A549 (cell line): ENCODE data around the gene PROX1. TPM values are rescaled to one million over a fixed set of nuclear protein-coding genes. Genes with fewer than 3 reads are reported as not detected.

Source experiments
- ATAC-seq, 2 experiments: fragments of 200-7000 bp in 1 of 2; fragments of >200 bp in 1 of 2; cut with Nextera tagmentation in 1 of 2; cut with Tn5 transposase in 1 of 2; 3 replicates each; pipeline versions ENCODE4 v1.8.0 to v1.9.1; 2018 to 2020; ENCODE audit warnings: mild to moderate bottlenecking in 1 of 2, moderate library complexity in 1 of 2
- CTCF ChIA-PET: fragments of 300-600 bp; sonication (Branson Sonifier 250); formaldehyde crosslinking; extraction: SDS; loops from one replicate; lab custom pipeline; 2021; ENCODE audit warnings: antibody characterized with exemption, inconsistent platforms; lab: Yijun Ruan, JAX
- POLR2A ChIA-PET: fragments of 350-600 bp; formaldehyde crosslinking; extraction: SDS; loops from one replicate; lab custom pipeline; 2021; ENCODE audit warnings: antibody characterized with exemption, inconsistent platforms; lab: Yijun Ruan, JAX
- DNase-seq, 2 experiments: peaks; one replicate each; pipeline versions ENCODE4 v3.0.0 to v3.0.0-alpha.2; 2011 to 2016; ENCODE audit warnings: low read depth in 1 of 2, low spot score in 1 of 2
- FAIRE-seq: peaks from 2 replicates; lab custom pipeline; 2011; peaks lifted over from hg19 to GRCh38; lab: Jason Lieb, UNC
- H3K27ac ChIP-seq, 2 experiments: fragments of >200 bp; sonication (Bioruptor Twin); formaldehyde crosslinking; 3 replicates each; pipeline ENCODE4 v1.5.1; 2016 to 2017
- H3K4me1 ChIP-seq: fragments of >200 bp; sonication (Bioruptor Twin); formaldehyde crosslinking; 3 replicates; pipeline ENCODE4 v1.6.1; 2016
- H3K4me2 ChIP-seq: fragments of >200 bp; sonication (Bioruptor Twin); formaldehyde crosslinking; 3 replicates; pipeline ENCODE4 v1.6.1; 2016
- H3K4me3 ChIP-seq: fragments of >200 bp; sonication (Bioruptor Twin); formaldehyde crosslinking; 3 replicates; pipeline ENCODE4 v1.5.1; 2016
- H3K9me3 ChIP-seq: fragments of >200 bp; sonication (Bioruptor Twin); formaldehyde crosslinking; 3 replicates; pipeline ENCODE4 v1.6.1; 2016
- ATOH8 ChIP-seq: fragments of 250-450 bp; sonication (Bioruptor Pico); IDR thresholded peaks from 2 replicates; pipeline ENCODE4 v1.5.0; 2020; ENCODE audit warnings: low read depth, mild to moderate bottlenecking, moderate library complexity
- CBX8 ChIP-seq: fragments of 200-600 bp; sonication (generic); IDR thresholded peaks from 2 replicates; pipeline ENCODE4 v1.6.1; 2016
- CEBPB ChIP-seq, 2 experiments: fragments of >200 bp in 1 of 2; sonication (Bioruptor Twin) in 1 of 2; formaldehyde crosslinking in 1 of 2; IDR thresholded peaks; 2 replicates each; pipeline ENCODE4 v1.6.1; 2012 to 2016
- CTCF ChIP-seq: fragments of >200 bp; sonication (Bioruptor Twin); formaldehyde crosslinking; IDR thresholded peaks from 3 replicates; pipeline ENCODE4 v1.5.1; 2016
- E2F6 ChIP-seq: IDR thresholded peaks from 2 replicates; pipeline ENCODE4 v1.6.1; 2012; ENCODE audit warnings: low read depth, borderline replicate concordance
- EHF ChIP-seq: fragments of 250-450 bp; sonication (Bioruptor Pico); IDR thresholded peaks from 2 replicates; pipeline ENCODE4 v1.5.0; 2020; ENCODE audit warnings: mild to moderate bottlenecking
- EP300 ChIP-seq, 2 experiments: fragments of >200 bp; sonication (Bioruptor Twin); formaldehyde crosslinking; IDR thresholded peaks; 2 replicates in 1 of 2; 3 replicates in 1 of 2; pipeline ENCODE4 v1.6.1; 2016 to 2017
- ESRRA ChIP-seq: fragments of 150-350 bp; IDR thresholded peaks from 2 replicates; pipeline ENCODE4 v1.6.1; 2014; ENCODE audit warnings: mild to moderate bottlenecking, low read length, borderline replicate concordance
- FOSB ChIP-seq: fragments of 250-450 bp; sonication (Bioruptor Pico); IDR thresholded peaks from 2 replicates; pipeline ENCODE4 v1.5.0; 2020; ENCODE audit warnings: mild to moderate bottlenecking, moderate library complexity
- FOXS1 ChIP-seq: fragments of 250-450 bp; sonication (Bioruptor Pico); IDR thresholded peaks from 2 replicates; pipeline ENCODE4 v1.5.0; 2020; ENCODE audit warnings: mild to moderate bottlenecking, moderate library complexity
- GATA3 ChIP-seq: IDR thresholded peaks from 2 replicates; pipeline ENCODE4 v1.6.1; 2012; ENCODE audit warnings: borderline replicate concordance
- HMGXB4 ChIP-seq: fragments of 250-450 bp; sonication (Bioruptor Pico); IDR thresholded peaks from 2 replicates; pipeline ENCODE4 v1.5.0; 2021; ENCODE audit warnings: mild to moderate bottlenecking, moderate library complexity, borderline replicate concordance
- HOXA7 ChIP-seq: fragments of 250-450 bp; sonication (Bioruptor Pico); IDR thresholded peaks from 2 replicates; pipeline ENCODE4 v1.5.0; 2020; ENCODE audit warnings: mild to moderate bottlenecking, moderate library complexity
- HOXB5 ChIP-seq: fragments of 250-450 bp; sonication (Bioruptor Pico); IDR thresholded peaks from 2 replicates; pipeline ENCODE4 v1.5.0; 2020; ENCODE audit warnings: mild to moderate bottlenecking, moderate library complexity
- JUN ChIP-seq, 2 experiments: fragments of >200 bp; sonication (Bioruptor Twin); formaldehyde crosslinking; IDR thresholded peaks; 2 replicates in 1 of 2; 3 replicates in 1 of 2; pipeline ENCODE4 v1.6.1; 2016 to 2017
- JUNB ChIP-seq: fragments of >200 bp; sonication (Bioruptor Twin); formaldehyde crosslinking; IDR thresholded peaks from 2 replicates; pipeline ENCODE4 v1.6.1; 2016
- KDM1A ChIP-seq: fragments of 200-600 bp; sonication (generic); IDR thresholded peaks from 2 replicates; pipeline ENCODE4 v1.6.1; 2016; ENCODE audit warnings: low read depth, mild to moderate bottlenecking
- MAFK ChIP-seq: fragments of 450-650 bp; IDR thresholded peaks from 2 replicates; pipeline ENCODE4 v1.6.1; 2014; ENCODE audit not compliant: partially characterized antibody
- MAX ChIP-seq: IDR thresholded peaks from 2 replicates; pipeline ENCODE4 v1.6.1; 2012
- NPAS2 ChIP-seq: fragments of 250-450 bp; sonication (Bioruptor Pico); IDR thresholded peaks from 2 replicates; pipeline ENCODE4 v1.8.0; 2022; ENCODE audit warnings: mild to moderate bottlenecking, moderate library complexity, borderline replicate concordance
- PBX3 ChIP-seq: IDR thresholded peaks from 2 replicates; pipeline ENCODE4 v1.6.1; 2012
- PHF8 ChIP-seq: fragments of 200-600 bp; sonication (generic); IDR thresholded peaks from 2 replicates; pipeline ENCODE4 v1.6.1; 2016; ENCODE audit warnings: low read depth, mild to moderate bottlenecking, antibody characterized with exemption, moderate library complexity, borderline replicate concordance
- POLR2A ChIP-seq: IDR thresholded peaks from 2 replicates; pipeline ENCODE4 v1.6.1; 2012; ENCODE audit warnings: mild to moderate bottlenecking, low read length
- POLR2AphosphoS2 ChIP-seq: conservative IDR thresholded peaks from 2 replicates; pipeline ENCODE4 v1.6.1; 2012; ENCODE audit warnings: low read length, improper control_type of control experiment, inconsistent platforms
- RFX5 ChIP-seq: fragments of 450-650 bp; IDR thresholded peaks from 2 replicates; pipeline ENCODE4 v1.7.1; 2014; ENCODE audit warnings: antibody characterized with exemption, mild to moderate bottlenecking, moderate library complexity
- ZFP36 ChIP-seq: fragments of 450-650 bp; IDR thresholded peaks from 2 replicates; pipeline ENCODE4 v1.6.1; 2014; ENCODE audit warnings: borderline replicate concordance; ENCODE audit not compliant: partially characterized antibody
- ZSCAN20 ChIP-seq: fragments of 250-450 bp; sonication (Bioruptor Pico); IDR thresholded peaks from 2 replicates; pipeline ENCODE4 v1.8.0; 2022; ENCODE audit warnings: mild to moderate bottlenecking, moderate library complexity
- WGBS: methylation state at CpG from one replicate; pipeline ENCODE4 v1.1.6; 2017; ENCODE audit errors: missing lambda C conversion rate; 5-methylcytosine and 5-hydroxymethylcytosine counted together
- polyA plus RNA-seq, 4 experiments: library from polyadenylated mRNA; depleted of rRNA in 3 of 4; stranded (reverse); fragments of >200 nt; fragmentation: RNase III in 1 of 4; extraction: RNeasy Plus Mini Kit Qiagen cat#74134 plus additional on column Dnase treatment in 1 of 4; gene quantifications; 2 replicates in 3 of 4; 3 replicates in 1 of 4; pipeline ENCODE4 v1.2.3, GENCODE V29; 2011 to 2017

PROX1 gene
- polyA plus RNA-seq, 2 of the 4 experiments (the other 2 are of a cell fraction), result 0.01 to 0.06 TPM

- ATAC-seq (no peak), FAIRE-seq (no peak), DNase-seq (no peak)
- POLR2A ChIA-PET, result no interaction called here
- Histone ChIP-seq H3K4me2 (no peak overlapping the region), H3K27ac (no peak overlapping the region), H3K9me3 (no peaks in the 10 kb centered on the region; the same call in 2 of the 3 replicates), H3K4me1 (peaks cover 8% of the 10 kb centered on the region; the same call in 2 of the 3 replicates), H3K4me3 (no peak overlapping the region)
- TF ChIP-seq ZFP36 (no peak), PBX3 (no peak), RFX5 (no peak), HOXA7 (CRISPR knock-in tag) (no peak), PHF8 (no peak), CEBPB (IDR thresholded peaks at IDR 0.05) (no peak), HOXB5 (no peak), POLR2A (no peak), CTCF (no peak), EHF (no peak), ZSCAN20 (no peak)
- 82% methylated on average over 42 of the region's 52 CpGs for WGBS
- CTCF ChIA-PET, result no interaction called here
Observed at GRCh38 chr1:213985209-213986019, 2.4 kb upstream of the PROX1 start.

GRCh38 chr1:213986020-213986924 lies 1.5 kb upstream of the PROX1 start:
- ATAC-seq (no peak), FAIRE-seq (no peak), DNase-seq (no peak)
- Histone ChIP-seq H3K9me3 (no peaks in the 10 kb centered on the region; the same call in 2 of the 3 replicates), H3K4me1 (peaks cover 8% of the 10 kb centered on the region; the same call in 2 of the 3 replicates), H3K4me2 (peak overlapping the region; percentile 98), H3K4me3 (no peak overlapping the region; the same call in 2 of the 3 replicates), H3K27ac (no peak overlapping the region)
- no peak for TF ChIP-seq JUNB
- TF ChIP-seq GATA3, result no peak
- no peak for TF ChIP-seq CBX8
- no peak for TF ChIP-seq RFX5
- no peak for TF ChIP-seq HMGXB4 (CRISPR knock-in tag)
- no peak for TF ChIP-seq ZFP36
- TF ChIP-seq FOXS1 (CRISPR knock-in tag), result no peak
- no peak for TF ChIP-seq NPAS2 (CRISPR knock-in tag)
- TF ChIP-seq HOXB5, result no peak
- no peak for TF ChIP-seq FOSB (CRISPR knock-in tag)
- no peak for TF ChIP-seq EP300 (IDR thresholded peaks at IDR 0.05)
- no peak for TF ChIP-seq MAFK
- TF ChIP-seq MAX, result no peak
- TF ChIP-seq JUN (IDR thresholded peaks at IDR 0.05), result no peak
- TF ChIP-seq E2F6, result no peak
- no peak for TF ChIP-seq POLR2AphosphoS2
- TF ChIP-seq ESRRA, result no peak
- no peak for TF ChIP-seq ATOH8 (CRISPR knock-in tag)
- TF ChIP-seq KDM1A, result no peak
- POLR2A ChIA-PET, result no interaction called here
- WGBS, result 57% methylated on average over 31 of the region's 31 CpGs
- CTCF ChIA-PET, result no interaction called here
